HEK293 (cell line): ENCODE data around the gene PTRHD1.

ENCODE experiments used
- CTCF ChIA-PET: fragments of 350-600 bp; formaldehyde crosslinking; extraction: SDS; loops from one replicate; lab custom pipeline; 2021; ENCODE audit warnings: antibody characterized with exemption; lab: Yijun Ruan, JAX
- POLR2A ChIA-PET: fragments of 300-600 bp; formaldehyde crosslinking; extraction: SDS; loops from one replicate; lab custom pipeline; 2020; ENCODE audit warnings: antibody characterized with exemption, inconsistent platforms; lab: Yijun Ruan, JAX
- H3K27ac ChIP-seq: fragments of 200-500 bp; sonication (Bioruptor generic); 2 replicates; pipeline ENCODE4 v1.5.1; 2014; ENCODE audit warnings: low read depth, low read length, control low read depth, inconsistent platforms; ENCODE audit errors: extremely low read depth
- H3K36me3 ChIP-seq, 2 experiments: fragments of 200-500 bp in 1 of 2; sonication (Bioruptor generic) in 1 of 2; 1 replicate in 1 of 2; 2 replicates in 1 of 2; pipeline ENCODE4 v1.5.1; 2014 to 2017; ENCODE audit warnings: inconsistent platforms in 2 of 2, low read length in 2 of 2; ENCODE audit not compliant: control insufficient read depth in 2 of 2, insufficient read depth in 1 of 2
- H3K4me1 ChIP-seq: fragments of 200-500 bp; sonication (Bioruptor generic); 2 replicates; pipeline ENCODE4 v1.5.1; 2014; ENCODE audit warnings: mild to moderate bottlenecking, low read length, inconsistent platforms; ENCODE audit not compliant: control insufficient read depth, insufficient read depth
- H3K4me3 ChIP-seq: 2 replicates; pipeline ENCODE4 v1.5.1; 2011; ENCODE audit warnings: low read depth, mild to moderate bottlenecking, control low read depth, low read length, moderate library complexity
- H3K9me3 ChIP-seq: fragments of 200-500 bp; sonication (Bioruptor generic); 2 replicates; pipeline ENCODE4 v1.5.1; 2014; ENCODE audit warnings: low read depth, low read length, inconsistent platforms; ENCODE audit not compliant: control insufficient read depth, insufficient read depth
- GLIS1 ChIP-seq: fragments of 450-650 bp; formaldehyde crosslinking; IDR thresholded peaks from 2 replicates; pipeline ENCODE4 v1.5.1; 2016; ENCODE audit warnings: missing biosample characterization, missing genetic modification characterization
- PRDM1 ChIP-seq: fragments of 450-650 bp; formaldehyde crosslinking; IDR thresholded peaks from 2 replicates; pipeline ENCODE4; 2016; ENCODE audit warnings: missing biosample characterization, missing genetic modification characterization
- PRDM10 ChIP-seq: fragments of 450-650 bp; formaldehyde crosslinking; IDR thresholded peaks from 2 replicates; pipeline ENCODE4 v1.5.1; 2016; ENCODE audit warnings: missing biosample characterization, missing genetic modification characterization
- PRDM4 ChIP-seq: fragments of 450-650 bp; formaldehyde crosslinking; IDR thresholded peaks from 2 replicates; pipeline ENCODE4 v1.5.1; 2017; ENCODE audit warnings: missing biosample characterization, missing genetic modification characterization
- REST ChIP-seq: fragments of 450-650 bp; formaldehyde crosslinking; IDR thresholded peaks from 2 replicates; pipeline ENCODE4 v1.5.1; 2016; ENCODE audit warnings: missing biosample characterization, missing genetic modification characterization
- SCRT1 ChIP-seq: fragments of 450-650 bp; formaldehyde crosslinking; IDR thresholded peaks from 2 replicates; pipeline ENCODE4 v1.5.1; 2016; ENCODE audit warnings: missing biosample characterization, missing genetic modification characterization, borderline replicate concordance
- SP3 ChIP-seq: fragments of 450-650 bp; formaldehyde crosslinking; IDR thresholded peaks from 2 replicates; pipeline ENCODE4 v1.5.1; 2016; ENCODE audit warnings: missing biosample characterization, missing genetic modification characterization
- SP7 ChIP-seq: fragments of 450-650 bp; formaldehyde crosslinking; IDR thresholded peaks from 2 replicates; pipeline ENCODE4 v1.5.1; 2016; ENCODE audit warnings: missing biosample characterization, missing genetic modification characterization
- YY1 ChIP-seq: fragments of 450-650 bp; formaldehyde crosslinking; IDR thresholded peaks from 2 replicates; pipeline ENCODE4 v1.5.1; 2018; ENCODE audit warnings: missing biosample characterization, missing genetic modification characterization
- ZBTB17 ChIP-seq: fragments of 450-650 bp; formaldehyde crosslinking; IDR thresholded peaks from 2 replicates; pipeline ENCODE4 v1.5.1; 2016; ENCODE audit warnings: missing biosample characterization, missing genetic modification characterization
- ZFHX2 ChIP-seq: fragments of 450-650 bp; formaldehyde crosslinking; conservative IDR thresholded peaks from 2 replicates; pipeline ENCODE4 v1.5.1; 2016; ENCODE audit warnings: missing biosample characterization, missing genetic modification characterization
- ZNF366 ChIP-seq: fragments of 450-650 bp; formaldehyde crosslinking; conservative IDR thresholded peaks from 2 replicates; pipeline ENCODE4 v1.5.1; 2016; ENCODE audit warnings: missing biosample characterization, missing genetic modification characterization
- ZNF544 ChIP-seq: fragments of 450-650 bp; formaldehyde crosslinking; IDR thresholded peaks from 2 replicates; pipeline ENCODE4 v1.5.0; 2017; ENCODE audit warnings: missing biosample characterization, missing genetic modification characterization
- ZNF629 ChIP-seq: fragments of 450-650 bp; formaldehyde crosslinking; IDR thresholded peaks from 2 replicates; pipeline ENCODE4 v1.5.1; 2017; ENCODE audit warnings: missing biosample characterization, missing genetic modification characterization
- ZNF660 ChIP-seq: fragments of 450-650 bp; IDR thresholded peaks from 2 replicates; pipeline ENCODE4 v1.5.1; 2018; ENCODE audit warnings: missing biosample characterization, mild to moderate bottlenecking, missing genetic modification characterization
- ZNF692 ChIP-seq: fragments of 450-650 bp; formaldehyde crosslinking; IDR thresholded peaks from 2 replicates; pipeline ENCODE4 v1.5.1; 2016; ENCODE audit warnings: missing biosample characterization, missing genetic modification characterization
- ZNF843 ChIP-seq: fragments of 450-650 bp; formaldehyde crosslinking; IDR thresholded peaks from 2 replicates; pipeline ENCODE4 v1.5.1; 2016; ENCODE audit warnings: missing biosample characterization, missing genetic modification characterization
- ZXDB ChIP-seq: fragments of 450-650 bp; formaldehyde crosslinking; IDR thresholded peaks from 2 replicates; pipeline ENCODE4 v1.5.1; 2016; ENCODE audit warnings: missing biosample characterization, missing genetic modification characterization
- TF ChIP-seq, protein P1 (sequence below): fragments of 450-650 bp; formaldehyde crosslinking; conservative IDR thresholded peaks from 2 replicates; pipeline ENCODE4 v1.5.1; 2016; ENCODE audit warnings: low read depth, missing biosample characterization, missing genetic modification characterization

PTRHD1 gene

GRCh38 chr2:24754985-24755705 is 38.0 kb downstream of the PTRHD1 start:
- Histone ChIP-seq H3K36me3 (peaks cover 19 to 37% of the 10 kb centered on the region in 2 experiments), H3K4me3 (no peak overlapping the region), H3K4me1 (peaks cover 6% of the 10 kb centered on the region), H3K27ac (no peak overlapping the region), H3K9me3 (no peaks in the 10 kb centered on the region)
- ChIA-PET POLR2A (no interaction called here), CTCF (interaction anchor here (1.1 kb wide), 1 partner anchor 345 kb away, joined by 3 read pairs; no protein-coding TSS in a partner anchor)
- TF ChIP-seq REST (tag by site-specific recombination) (peak; percentile 61), SCRT1 (tag by site-specific recombination) (0 out of 2 replicates have a peak, but pooled peaks have one; percentile 44), ZNF629 (peak; percentile 76), ZFHX2 (tag by site-specific recombination) (no peak), PRDM10 (tag by site-specific recombination) (peak; percentile 29; the same call in 1 of the 2 replicates), ZNF544 (tag by site-specific recombination) (no peak), ZNF660 (tag by site-specific recombination) (no peak), SP7 (tag by site-specific recombination) (peak; percentile 14; the same call in 1 of the 2 replicates), ZXDB (tag by site-specific recombination) (peak; percentile 36; the same call in 1 of the 2 replicates), ZNF366 (tag by site-specific recombination) (peak; percentile 45; the same call in 1 of the 2 replicates), ZNF843 (0 out of 2 replicates have a peak, but pooled peaks have one; percentile 25), PRDM4 (tag by site-specific recombination) (peak; percentile 52; the same call in 1 of the 2 replicates), SP3 (tag by site-specific recombination) (no peak), ZBTB17 (peak; percentile 42), PRDM1 (tag by site-specific recombination) (peak; percentile 36), YY1 (tag by site-specific recombination) (no peak), ZNF692 (tag by site-specific recombination) (peak; percentile 50; the same call in 1 of the 2 replicates), GLIS1 (tag by site-specific recombination) (peak; percentile 48; the same call in 1 of the 2 replicates)
- TF ChIP-seq, protein P1, sequence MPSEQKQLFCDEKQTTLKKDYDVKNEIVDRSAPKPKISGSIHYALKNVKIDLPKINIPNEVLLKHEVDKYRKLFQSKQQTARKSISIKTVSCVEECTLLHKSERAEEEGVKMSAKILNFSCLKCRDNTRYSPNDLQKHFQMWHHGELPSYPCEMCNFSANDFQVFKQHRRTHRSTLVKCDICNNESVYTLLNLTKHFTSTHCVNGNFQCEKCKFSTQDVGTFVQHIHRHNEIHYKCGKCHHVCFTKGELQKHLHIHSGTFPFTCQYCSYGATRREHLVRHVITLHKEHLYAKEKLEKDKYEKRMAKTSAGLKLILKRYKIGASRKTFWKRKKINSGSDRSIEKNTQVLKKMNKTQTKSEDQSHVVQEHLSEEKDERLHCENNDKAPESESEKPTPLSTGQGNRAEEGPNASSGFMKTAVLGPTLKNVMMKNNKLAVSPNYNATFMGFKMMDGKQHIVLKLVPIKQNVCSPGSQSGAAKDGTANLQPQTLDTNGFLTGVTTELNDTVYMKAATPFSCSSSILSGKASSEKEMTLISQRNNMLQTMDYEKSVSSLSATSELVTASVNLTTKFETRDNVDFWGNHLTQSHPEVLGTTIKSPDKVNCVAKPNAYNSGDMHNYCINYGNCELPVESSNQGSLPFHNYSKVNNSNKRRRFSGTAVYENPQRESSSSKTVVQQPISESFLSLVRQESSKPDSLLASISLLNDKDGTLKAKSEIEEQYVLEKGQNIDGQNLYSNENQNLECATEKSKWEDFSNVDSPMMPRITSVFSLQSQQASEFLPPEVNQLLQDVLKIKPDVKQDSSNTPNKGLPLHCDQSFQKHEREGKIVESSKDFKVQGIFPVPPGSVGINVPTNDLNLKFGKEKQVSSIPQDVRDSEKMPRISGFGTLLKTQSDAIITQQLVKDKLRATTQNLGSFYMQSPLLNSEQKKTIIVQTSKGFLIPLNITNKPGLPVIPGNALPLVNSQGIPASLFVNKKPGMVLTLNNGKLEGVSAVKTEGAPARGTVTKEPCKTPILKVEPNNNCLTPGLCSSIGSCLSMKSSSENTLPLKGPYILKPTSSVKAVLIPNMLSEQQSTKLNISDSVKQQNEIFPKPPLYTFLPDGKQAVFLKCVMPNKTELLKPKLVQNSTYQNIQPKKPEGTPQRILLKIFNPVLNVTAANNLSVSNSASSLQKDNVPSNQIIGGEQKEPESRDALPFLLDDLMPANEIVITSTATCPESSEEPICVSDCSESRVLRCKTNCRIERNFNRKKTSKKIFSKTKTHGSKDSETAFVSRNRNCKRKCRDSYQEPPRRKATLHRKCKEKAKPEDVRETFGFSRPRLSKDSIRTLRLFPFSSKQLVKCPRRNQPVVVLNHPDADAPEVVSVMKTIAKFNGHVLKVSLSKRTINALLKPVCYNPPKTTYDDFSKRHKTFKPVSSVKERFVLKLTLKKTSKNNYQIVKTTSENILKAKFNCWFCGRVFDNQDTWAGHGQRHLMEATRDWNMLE (tag by site-specific recombination) = peak; percentile 27; the same call in 1 of the 2 replicates
